MM.1S (cell line): ENCODE results near the gene FANCC.
"Not testable (repeated sequence)": the region's sequence is repeated elsewhere in the genome, so short reads cannot be mapped to it uniquely, and the experiment has no call there.

Experiments used
- DNase-seq: peaks from one replicate; pipeline ENCODE4 v3.0.0-alpha.2; 2015
- H2AFZ ChIP-seq: fragments of 300-600 bp; sonication (generic); 2 replicates; pipeline ENCODE4 v1.6.0; 2016; ENCODE audit warnings: antibody characterized with exemption, low read length
- H3F3A ChIP-seq: fragments of 300-600 bp; sonication (generic); 2 replicates; pipeline ENCODE4 v1.6.1; 2016; ENCODE audit warnings: mild to moderate bottlenecking, antibody characterized with exemption, low read length, moderate library complexity, mixed read lengths; ENCODE audit not compliant: insufficient read depth
- H3K27ac ChIP-seq: fragments of 300-600 bp; sonication (generic); 2 replicates; pipeline ENCODE4 v1.5.1; 2016; ENCODE audit warnings: mild to moderate bottlenecking, low read length
- H3K27me3 ChIP-seq: fragments of 300-600 bp; sonication (generic); replicated peaks from 2 replicates; pipeline ENCODE4 v1.6.0; 2016; ENCODE audit warnings: low read length; ENCODE audit not compliant: insufficient read depth
- H3K36me3 ChIP-seq: fragments of 300-600 bp; sonication (generic); replicated peaks from 2 replicates; pipeline ENCODE4 v1.6.1; 2016; ENCODE audit warnings: mild to moderate bottlenecking, low read length, mixed read lengths; ENCODE audit not compliant: insufficient read depth
- H3K4me1 ChIP-seq: fragments of 300-600 bp; sonication (generic); 2 replicates; pipeline ENCODE4 v1.6.1; 2016; ENCODE audit warnings: low read length, mixed read lengths
- H3K4me2 ChIP-seq: fragments of 300-600 bp; sonication (generic); 2 replicates; pipeline ENCODE4 v1.6.0; 2016; ENCODE audit warnings: low read depth, low read length
- H3K4me3 ChIP-seq: fragments of 300-600 bp; sonication (generic); 2 replicates; pipeline ENCODE4 v1.5.1; 2016; ENCODE audit warnings: low read length, mixed read lengths
- H3K79me2 ChIP-seq: fragments of 300-600 bp; sonication (generic); 2 replicates; pipeline ENCODE4 v1.6.1; 2016; ENCODE audit warnings: mixed run types, low read length, mixed read lengths
- H3K9ac ChIP-seq: fragments of 300-600 bp; sonication (generic); 2 replicates; pipeline ENCODE4 v1.6.1; 2016; ENCODE audit warnings: low read length, mixed read lengths
- H3K9me2 ChIP-seq: fragments of 300-600 bp; sonication (generic); replicated peaks from 2 replicates; pipeline ENCODE4 v1.6.1; 2016; ENCODE audit warnings: mild to moderate bottlenecking, low read length, mixed read lengths; ENCODE audit not compliant: insufficient read depth
- H3K9me3 ChIP-seq: fragments of 300-600 bp; sonication (generic); replicated peaks from 2 replicates; pipeline ENCODE4 v1.6.1; 2016; ENCODE audit warnings: mild to moderate bottlenecking, low read length, mixed read lengths; ENCODE audit not compliant: insufficient read depth
- H4K20me1 ChIP-seq: fragments of 300-600 bp; sonication (generic); 2 replicates; pipeline ENCODE4 v1.6.1; 2016; ENCODE audit warnings: mild to moderate bottlenecking, low read length, moderate library complexity, mixed read lengths; ENCODE audit not compliant: insufficient read depth
- CTCF ChIP-seq: fragments of 300-600 bp; sonication (generic); IDR thresholded peaks from 2 replicates; pipeline ENCODE4 v1.5.1; 2016; ENCODE audit warnings: antibody characterized with exemption, low read length, mixed read lengths
- EZH2 ChIP-seq: fragments of 300-600 bp; sonication (generic); optimal IDR thresholded peaks from 2 replicates; pipeline ENCODE3; 2017; ENCODE audit warnings: low read depth, mild to moderate bottlenecking, antibody characterized with exemption, low read length, mixed read lengths
- EZH2phosphoT487 ChIP-seq: fragments of 300-600 bp; sonication (generic); IDR thresholded peaks from 2 replicates; pipeline ENCODE4 v1.6.1; 2018; ENCODE audit warnings: antibody characterized with exemption, low read length

FANCC gene

GRCh38 chr9:95204710-95205109 lies 112.8 kb downstream of the FANCC start:
- Histone ChIP-seq H3K27me3 (no peaks in the 10 kb centered on the region), H3K9me3 (no peaks in the 10 kb centered on the region), H3K9me2 (no peaks in the 10 kb centered on the region), H3K9ac (no peak overlapping the region), H3F3A (no peaks in the 10 kb centered on the region), H2AFZ (no peak overlapping the region), H3K79me2 (0 out of 2 replicates have a peak, but pooled peaks cover 2% of the 10 kb centered on the region), H3K4me3 (no peak overlapping the region), H4K20me1 (no peaks in the 10 kb centered on the region), H3K4me1 (no peaks in the 10 kb centered on the region), H3K36me3 (no peaks in the 10 kb centered on the region), H3K4me2 (no peak overlapping the region), H3K27ac (no peak overlapping the region)
- DNase-seq: no peak
- TF ChIP-seq EZH2 (no peak), CTCF (no peak), EZH2phosphoT487 (no peak)

- no peaks in the 10 kb centered on the region for H3K36me3 ChIP-seq
- H3F3A ChIP-seq: no peaks in the 10 kb centered on the region
- no peaks in the 10 kb centered on the region for H4K20me1 ChIP-seq
- H3K79me2 ChIP-seq: 0 out of 2 replicates have a peak, but pooled peaks cover 2% of the 10 kb centered on the region
- no peaks in the 10 kb centered on the region for H3K9me2 ChIP-seq
- no peak overlapping the region for H3K9ac ChIP-seq
- no peak overlapping the region for H3K4me2 ChIP-seq
- no peaks in the 10 kb centered on the region for H3K4me1 ChIP-seq
- no peak overlapping the region for H3K27ac ChIP-seq
- DNase-seq: no peak
- no peak overlapping the region for H3K4me3 ChIP-seq
- H2AFZ ChIP-seq: no peak overlapping the region
- H3K27me3 ChIP-seq: no peaks in the 10 kb centered on the region
- no peaks in the 10 kb centered on the region for H3K9me3 ChIP-seq
- TF ChIP-seq CTCF (no peak), EZH2 (no peak), EZH2phosphoT487 (no peak)
These were observed 113.2 kb downstream of the FANCC start for GRCh38 chr9:95204310-95204709.

- H3K9me3 ChIP-seq, H3K4me1 ChIP-seq, H3K4me3 ChIP-seq, H3K27ac ChIP-seq, DNase-seq, H3K27me3 ChIP-seq, H3F3A ChIP-seq, H3K9ac ChIP-seq, H2AFZ ChIP-seq, H3K36me3 ChIP-seq, H3K4me2 ChIP-seq, H4K20me1 ChIP-seq, H3K9me2 ChIP-seq, H3K79me2 ChIP-seq: not testable (repeated sequence)
These were observed 114.5 kb downstream of the FANCC start for GRCh38 chr9:95203019-95203418.

- Histone ChIP-seq H3F3A (no peaks in the 10 kb centered on the region), H3K9me2 (no peaks in the 10 kb centered on the region), H3K4me2 (no peak overlapping the region), H3K9me3 (no peaks in the 10 kb centered on the region), H3K9ac (no peak overlapping the region), H3K27me3 (no peaks in the 10 kb centered on the region), H3K79me2 (0 out of 2 replicates have a peak, but pooled peaks cover 2% of the 10 kb centered on the region), H3K4me1 (no peaks in the 10 kb centered on the region), H4K20me1 (no peaks in the 10 kb centered on the region), H3K4me3 (no peak overlapping the region), H3K36me3 (no peaks in the 10 kb centered on the region), H2AFZ (no peak overlapping the region), H3K27ac (no peak overlapping the region)
- TF ChIP-seq EZH2: no peak
- no peak for TF ChIP-seq EZH2phosphoT487
- TF ChIP-seq CTCF: no peak
- no peak for DNase-seq
These were observed 115.3 kb downstream of the FANCC start for GRCh38 chr9:95202076-95202681.
